ENCODE data around the gene AGPAT3.

AGPAT3 gene

DNA sequence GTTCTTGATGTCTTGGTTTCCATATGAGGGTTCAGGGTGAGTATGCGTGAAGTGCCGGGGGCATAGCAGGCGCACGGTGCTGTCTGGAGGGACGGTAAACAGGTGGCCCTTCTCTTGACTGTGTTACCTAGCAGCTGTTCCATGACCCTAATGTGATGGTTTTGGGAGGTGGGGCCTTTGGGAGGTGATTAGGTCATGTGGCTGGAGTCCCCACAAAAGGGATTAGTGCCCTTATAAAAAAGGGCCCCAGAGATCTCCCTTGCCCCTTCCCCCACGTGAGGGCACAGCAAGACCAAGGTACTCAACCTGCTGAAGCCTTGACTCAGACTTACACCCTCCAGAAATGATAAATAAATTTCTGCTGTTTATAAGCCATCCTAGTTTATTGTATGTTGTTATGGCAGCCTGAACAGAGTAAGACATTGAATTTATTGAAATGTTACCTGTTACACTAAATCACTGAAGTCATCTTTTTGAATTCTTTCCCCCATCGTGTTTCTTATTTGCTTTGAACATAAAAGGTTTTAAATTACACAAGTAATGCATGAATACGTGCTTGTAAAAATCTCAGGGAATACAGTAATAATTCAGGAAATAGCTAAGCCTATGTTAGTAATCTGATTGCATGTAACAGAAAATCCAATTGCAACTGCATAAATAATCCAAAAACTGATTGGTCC is 162.7 kb downstream of the AGPAT3 start:
- TF ChIP-seq, protein P1, sequence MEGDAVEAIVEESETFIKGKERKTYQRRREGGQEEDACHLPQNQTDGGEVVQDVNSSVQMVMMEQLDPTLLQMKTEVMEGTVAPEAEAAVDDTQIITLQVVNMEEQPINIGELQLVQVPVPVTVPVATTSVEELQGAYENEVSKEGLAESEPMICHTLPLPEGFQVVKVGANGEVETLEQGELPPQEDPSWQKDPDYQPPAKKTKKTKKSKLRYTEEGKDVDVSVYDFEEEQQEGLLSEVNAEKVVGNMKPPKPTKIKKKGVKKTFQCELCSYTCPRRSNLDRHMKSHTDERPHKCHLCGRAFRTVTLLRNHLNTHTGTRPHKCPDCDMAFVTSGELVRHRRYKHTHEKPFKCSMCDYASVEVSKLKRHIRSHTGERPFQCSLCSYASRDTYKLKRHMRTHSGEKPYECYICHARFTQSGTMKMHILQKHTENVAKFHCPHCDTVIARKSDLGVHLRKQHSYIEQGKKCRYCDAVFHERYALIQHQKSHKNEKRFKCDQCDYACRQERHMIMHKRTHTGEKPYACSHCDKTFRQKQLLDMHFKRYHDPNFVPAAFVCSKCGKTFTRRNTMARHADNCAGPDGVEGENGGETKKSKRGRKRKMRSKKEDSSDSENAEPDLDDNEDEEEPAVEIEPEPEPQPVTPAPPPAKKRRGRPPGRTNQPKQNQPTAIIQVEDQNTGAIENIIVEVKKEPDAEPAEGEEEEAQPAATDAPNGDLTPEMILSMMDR (IDR thresholded peaks at IDR 0.05; ENCODE audit: borderline replicate concordance, control extremely low read depth, extremely low read depth, insufficient read depth, missing control alignments): no peak
- in situ Hi-C loops (cut with MboI; ENCODE audit: low sequenced_read_pairs, unreplicated experiment): loop anchor here (25.0 kb wide), 1 partner anchor 260 kb away; the partner anchor contains the start of gene AIRE
- no peak for DNase-seq (ENCODE audit: low spot score)

DNA sequence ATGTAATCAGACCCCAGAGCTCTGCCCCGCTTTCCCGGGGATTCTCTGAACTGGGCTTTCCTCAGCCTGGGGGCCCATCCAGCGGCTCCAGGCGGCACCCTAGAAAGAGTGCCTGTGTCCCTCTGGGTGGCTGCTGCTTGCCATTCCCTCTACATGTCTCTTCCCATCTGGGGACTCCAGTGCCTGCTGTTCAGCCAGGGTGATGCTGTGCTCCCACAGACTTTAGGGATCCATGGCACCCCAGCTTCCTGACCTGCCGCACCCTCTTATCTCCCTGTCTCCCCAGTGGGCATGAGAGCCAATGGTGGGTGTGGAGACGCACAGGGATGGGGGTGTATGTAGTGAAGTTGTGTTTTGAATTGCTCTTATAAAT is 163.2 kb downstream of the AGPAT3 start:
- no peak for DNase-seq (ENCODE audit: low spot score)
- TF ChIP-seq, protein P1 (IDR thresholded peaks at IDR 0.05; ENCODE audit: borderline replicate concordance, control extremely low read depth, extremely low read depth, insufficient read depth, missing control alignments): no peak

GRCh38 chr21:44029460-44030087 is 164.6 kb downstream of the AGPAT3 start:
- in situ Hi-C loops (cut with MboI; ENCODE audit: low sequenced_read_pairs, unreplicated experiment): loop anchor here (5.0 to 25.0 kb wide), 2 partner anchors 48 to 258 kb away; partner anchors contain the start of gene AIRE
- TF ChIP-seq, protein P1 (IDR thresholded peaks at IDR 0.05; ENCODE audit: borderline replicate concordance, control extremely low read depth, extremely low read depth, insufficient read depth, missing control alignments): no peak
- DNase-seq (ENCODE audit: low spot score): no peak

More for the DNA sequence above, 163.2 kb downstream of the AGPAT3 start:
- in situ Hi-C loops (cut with MboI; ENCODE audit: low sequenced_read_pairs, unreplicated experiment): loop anchor here (25.0 kb wide), 1 partner anchor 259 kb away; the partner anchor contains the start of gene AIRE

DNA sequence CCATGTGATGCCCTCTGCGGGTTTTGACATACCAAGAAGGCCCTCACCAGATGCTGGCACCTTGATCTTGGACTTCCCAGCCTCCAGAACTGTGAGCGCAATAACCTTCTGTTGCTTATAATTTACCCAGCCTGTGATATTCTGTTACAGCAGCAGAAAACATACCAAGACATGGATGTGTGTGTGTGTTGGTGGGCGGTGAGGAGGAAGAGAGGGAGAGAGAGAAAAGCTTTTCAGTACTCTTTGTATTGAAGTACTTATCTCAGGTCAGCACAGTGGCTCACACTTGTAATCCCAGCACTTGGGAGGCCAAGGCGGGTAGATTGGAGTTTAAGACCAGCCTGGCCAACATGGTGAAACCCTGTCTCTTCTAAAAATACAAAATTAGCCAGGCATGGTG is 170.2 kb downstream of the AGPAT3 start:
- no peak for DNase-seq (ENCODE audit: low spot score)
- in situ Hi-C loops (cut with MboI; ENCODE audit: low sequenced_read_pairs, unreplicated experiment): loop anchor here (25.0 kb wide), 1 partner anchor 252 kb away; the partner anchor contains the start of gene AIRE
- TF ChIP-seq, protein P1 (IDR thresholded peaks at IDR 0.05; ENCODE audit: borderline replicate concordance, control extremely low read depth, extremely low read depth, insufficient read depth, missing control alignments): no peak

All from GM13976 (cell line).